ENCODE data around the gene SLC2A14. TPM values are rescaled to one million over a fixed set of nuclear protein-coding genes. Genes with fewer than 3 reads are reported as not detected.
A peak's percentile ranks its signal among the peaks of the same experiment; 100 is the strongest.
"Not testable (repeated sequence)": the region's sequence is repeated elsewhere in the genome, so short reads cannot be mapped to it uniquely, and the experiment has no call there.

SLC2A14 gene
- total RNA-seq, 1 donor from 2014 or later = 2.8 TPM

- no peak overlapping the region for H3K4me2 ChIP-seq (ENCODE audit: low read length)
- H2AFZ ChIP-seq (ENCODE audit: low read depth, low read length) = no peak overlapping the region
- H3K36me3 ChIP-seq (ENCODE audit: insufficient read depth, low read length) = no peaks in the 10 kb centered on the region
- H3K9ac ChIP-seq (ENCODE audit: low read length) = no peak overlapping the region
- peaks cover 9% of the 10 kb centered on the region for H3K4me1 Mint-ChIP-seq (ENCODE audit: low read depth, unreplicated experiment)
- no peaks in the 10 kb centered on the region for H3K4me1 ChIP-seq (ENCODE audit: insufficient read depth, low read length)
- TF ChIP-seq CTCF (IDR thresholded peaks at IDR 0.05; ENCODE audit: insufficient read depth, low read depth, low read length) (peak; percentile 62), EZH2 (IDR thresholded peaks at IDR 0.05; ENCODE audit: insufficient read depth, low read length) (no peak)
- H3K27ac Mint-ChIP-seq (ENCODE audit: unreplicated experiment) = no peak overlapping the region
- DNase-seq (ENCODE audit: low read depth) = peak; percentile 43
- no peaks in the 10 kb centered on the region for H4K20me1 ChIP-seq (ENCODE audit: insufficient read depth, low read length)
- no peaks in the 10 kb centered on the region for H3K36me3 Mint-ChIP-seq (ENCODE audit: low read depth, unreplicated experiment)
- no peak overlapping the region for H3K27ac ChIP-seq (ENCODE audit: low read depth, low read length)
- no peak overlapping the region for H3K4me3 ChIP-seq (ENCODE audit: insufficient read depth, low read depth, low read length)
- FAIRE-seq = no peak
- H3K27me3 ChIP-seq (ENCODE audit: insufficient read depth, low read length) = no peaks in the 10 kb centered on the region
- H3K27me3 Mint-ChIP-seq (ENCODE audit: low read depth, unreplicated experiment) = no peaks in the 10 kb centered on the region
- no peaks in the 10 kb centered on the region for H3K9me3 ChIP-seq (ENCODE audit: insufficient read depth, low read depth, low read length)
- H3K9me3 Mint-ChIP-seq (ENCODE audit: unreplicated experiment) = no peaks in the 10 kb centered on the region
- no peaks in the 10 kb centered on the region for H3K79me2 ChIP-seq (ENCODE audit: insufficient read depth, low read length)
- H3K4me3 Mint-ChIP-seq (ENCODE audit: unreplicated experiment) = no peak overlapping the region
These were observed 40.5 kb downstream of the SLC2A14 start for GRCh38 chr12:7832059-7832696.

DNA sequence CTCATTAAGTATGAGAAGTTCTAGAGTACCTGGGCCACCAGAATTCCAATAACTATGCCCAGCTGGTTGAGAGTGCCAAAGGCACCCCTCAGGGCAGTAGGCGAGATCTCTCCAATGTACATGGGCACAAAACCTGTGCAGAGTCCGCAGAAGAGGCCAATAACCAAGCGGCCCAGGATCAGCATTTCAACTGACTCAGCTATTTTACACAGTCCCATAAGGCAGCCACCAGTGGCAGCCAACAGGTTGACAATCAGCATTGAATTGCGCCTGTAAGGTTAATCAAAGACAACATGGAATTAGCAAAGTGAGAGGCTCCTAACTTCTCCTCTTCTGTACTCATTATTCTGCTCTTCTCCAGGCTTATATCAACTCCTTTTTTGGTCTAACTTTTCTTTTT is 43.0 kb downstream of the SLC2A14 start:
- H3K4me3 Mint-ChIP-seq (ENCODE audit: unreplicated experiment); H3K9me3 Mint-ChIP-seq (ENCODE audit: unreplicated experiment); H3K9me3 ChIP-seq (ENCODE audit: insufficient read depth, low read depth, low read length); H3K4me2 ChIP-seq (ENCODE audit: low read length); H3K36me3 Mint-ChIP-seq (ENCODE audit: low read depth, unreplicated experiment); H3K4me1 ChIP-seq (ENCODE audit: insufficient read depth, low read length); H3K27me3 ChIP-seq (ENCODE audit: insufficient read depth, low read length); H3K27me3 Mint-ChIP-seq (ENCODE audit: low read depth, unreplicated experiment); H3K36me3 ChIP-seq (ENCODE audit: insufficient read depth, low read length); FAIRE-seq; H4K20me1 ChIP-seq (ENCODE audit: insufficient read depth, low read length); H3K79me2 ChIP-seq (ENCODE audit: insufficient read depth, low read length); H3K4me3 ChIP-seq (ENCODE audit: insufficient read depth, low read depth, low read length); H3K27ac Mint-ChIP-seq (ENCODE audit: unreplicated experiment); H3K4me1 Mint-ChIP-seq (ENCODE audit: low read depth, unreplicated experiment); DNase-seq (ENCODE audit: low read depth); H2AFZ ChIP-seq (ENCODE audit: low read depth, low read length); H3K27ac ChIP-seq (ENCODE audit: low read depth, low read length); H3K9ac ChIP-seq (ENCODE audit: low read length): not testable (repeated sequence)

GRCh38 chr12:7825754-7826153 is 47.0 kb downstream of the SLC2A14 start:
- H3K27ac ChIP-seq (ENCODE audit: low read depth, low read length); H3K4me3 Mint-ChIP-seq (ENCODE audit: unreplicated experiment); H3K9ac ChIP-seq (ENCODE audit: low read length); H3K27me3 ChIP-seq (ENCODE audit: insufficient read depth, low read length); H3K4me2 ChIP-seq (ENCODE audit: low read length); H3K9me3 Mint-ChIP-seq (ENCODE audit: unreplicated experiment); H3K27ac Mint-ChIP-seq (ENCODE audit: unreplicated experiment); H4K20me1 ChIP-seq (ENCODE audit: insufficient read depth, low read length); H3K4me1 ChIP-seq (ENCODE audit: insufficient read depth, low read length); H3K4me3 ChIP-seq (ENCODE audit: insufficient read depth, low read depth, low read length); H3K36me3 ChIP-seq (ENCODE audit: insufficient read depth, low read length); DNase-seq (ENCODE audit: low read depth); H3K79me2 ChIP-seq (ENCODE audit: insufficient read depth, low read length); FAIRE-seq; H3K9me3 ChIP-seq (ENCODE audit: insufficient read depth, low read depth, low read length); H3K4me1 Mint-ChIP-seq (ENCODE audit: low read depth, unreplicated experiment); H3K36me3 Mint-ChIP-seq (ENCODE audit: low read depth, unreplicated experiment); H2AFZ ChIP-seq (ENCODE audit: low read depth, low read length); H3K27me3 Mint-ChIP-seq (ENCODE audit: low read depth, unreplicated experiment): not testable (repeated sequence)
